ENCODE results near the gene ATF3. TPM values are rescaled to one million over a fixed set of nuclear protein-coding genes. Genes with fewer than 3 reads are reported as not detected.

Gene ATF3
- total and polyA plus RNA-seq, 9 donors, result 7.1 to 59.1 (median 29.5) TPM

DNA sequence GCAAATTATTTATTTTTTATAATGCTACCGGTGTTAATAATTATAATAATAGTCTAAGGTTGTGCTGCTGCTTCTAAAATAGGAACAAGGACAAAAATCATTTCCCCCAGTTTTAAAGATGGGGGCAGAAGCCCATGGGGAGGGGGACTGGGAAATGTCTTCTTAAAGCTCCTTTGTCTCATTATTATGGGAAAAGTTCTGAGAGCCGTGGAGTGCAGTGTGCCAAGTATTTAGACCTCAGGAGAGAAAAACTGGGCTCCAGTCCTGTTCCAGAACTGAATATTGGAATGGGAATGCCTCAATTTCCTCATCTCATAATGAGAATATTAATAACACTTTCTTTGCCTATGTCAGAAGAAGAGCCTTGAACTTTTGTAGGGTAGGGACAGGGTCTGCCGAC is 40.9 kb upstream of the ATF3 start:
- peaks cover 4% of the 10 kb centered on the region for H3K9me3 ChIP-seq (replicated peaks; ENCODE audit: control insufficient read depth, low read depth, low read length)
- no peaks in the 10 kb centered on the region for H3K36me3 ChIP-seq (ENCODE audit: control insufficient read depth, insufficient read depth, low read length)
- H3K4me3 ChIP-seq (ENCODE audit: low read length), result no peak overlapping the region
- H3K27me3 ChIP-seq (ENCODE audit: control insufficient read depth, insufficient read depth, low read length), result no peaks in the 10 kb centered on the region
- DNase-seq, result peak; percentile 45
- H3K27ac ChIP-seq (ENCODE audit: low read length), result peak overlapping the region; percentile 84
- H3K4me1 ChIP-seq (ENCODE audit: control insufficient read depth, insufficient read depth, low read length), result peaks cover 16% of the 10 kb centered on the region
- 80% methylated on average over 1 of the region's 3 CpGs for WGBS (ENCODE audit: insufficient coverage)

DNA sequence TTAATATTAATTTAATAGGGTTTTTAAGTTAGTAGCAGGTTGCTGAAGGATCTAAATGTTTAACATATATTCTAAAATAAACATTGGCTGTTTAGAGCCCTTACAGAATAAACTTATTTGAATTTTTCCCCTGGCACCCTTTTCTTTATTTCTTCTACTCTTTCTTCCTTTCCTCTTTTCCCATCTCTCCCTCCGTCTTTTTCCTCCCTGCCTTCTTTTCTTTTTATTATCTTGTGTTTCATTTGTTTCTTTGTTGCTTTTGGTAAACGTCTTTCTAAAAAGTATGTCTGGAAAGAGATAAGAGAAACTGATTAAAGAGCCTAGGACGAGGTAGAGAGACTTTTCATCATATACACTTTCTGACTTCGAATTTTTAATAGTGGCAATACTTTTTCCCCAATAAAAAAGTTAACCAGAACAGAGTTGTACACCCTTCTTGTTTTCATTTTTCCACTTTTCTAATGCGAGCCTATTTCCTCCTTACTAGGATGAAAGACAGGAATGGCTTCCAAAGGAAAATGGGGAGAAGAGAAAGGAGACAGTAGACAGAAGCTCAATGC is 39.5 kb upstream of the ATF3 start:
- Histone ChIP-seq H3K36me3 (ENCODE audit: control insufficient read depth, insufficient read depth, low read length) (no peaks in the 10 kb centered on the region), H3K27me3 (ENCODE audit: control insufficient read depth, insufficient read depth, low read length) (no peaks in the 10 kb centered on the region), H3K9me3 (replicated peaks; ENCODE audit: control insufficient read depth, low read depth, low read length) (no peaks in the 10 kb centered on the region), H3K4me1 (ENCODE audit: control insufficient read depth, insufficient read depth, low read length) (peaks cover 16% of the 10 kb centered on the region), H3K4me3 (ENCODE audit: low read length) (no peak overlapping the region), H3K27ac (ENCODE audit: low read length) (no peak overlapping the region)
- DNase-seq, result no peak
- WGBS (ENCODE audit: insufficient coverage), result no CpG with 5 or more reads among the region's 5 CpGs

DNA sequence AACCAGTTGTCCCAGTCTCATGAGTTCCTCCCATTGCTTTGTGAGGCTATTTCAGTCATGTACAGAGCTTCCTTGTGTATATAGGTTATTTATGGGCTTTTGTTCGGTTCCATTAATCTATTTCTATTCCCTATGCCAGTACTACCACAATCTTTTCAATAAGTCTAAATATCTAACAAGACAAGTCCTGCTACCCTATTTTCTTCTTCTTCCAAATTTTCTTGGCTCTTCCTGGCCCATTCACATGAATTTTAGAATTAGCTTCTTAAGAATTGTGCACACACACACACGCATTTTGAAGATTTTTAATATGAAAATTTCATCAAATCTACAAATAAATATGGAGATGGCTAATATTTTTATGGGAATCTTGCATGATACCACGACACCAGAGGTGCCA is 33.8 kb upstream of the ATF3 start:
- no peak for DNase-seq
- no CpG with 5 or more reads among the region's 3 CpGs for WGBS (ENCODE audit: insufficient coverage)
- no peak overlapping the region for H3K4me3 ChIP-seq (ENCODE audit: low read length)
- no peak overlapping the region for H3K27ac ChIP-seq (ENCODE audit: low read length)
- H3K36me3 ChIP-seq (ENCODE audit: control insufficient read depth, insufficient read depth, low read length), result no peaks in the 10 kb centered on the region
- H3K4me1 ChIP-seq (ENCODE audit: control insufficient read depth, insufficient read depth, low read length), result no peaks in the 10 kb centered on the region
- H3K27me3 ChIP-seq (ENCODE audit: control insufficient read depth, insufficient read depth, low read length), result no peaks in the 10 kb centered on the region
- H3K9me3 ChIP-seq (replicated peaks; ENCODE audit: control insufficient read depth, low read depth, low read length), result no peaks in the 10 kb centered on the region

DNA sequence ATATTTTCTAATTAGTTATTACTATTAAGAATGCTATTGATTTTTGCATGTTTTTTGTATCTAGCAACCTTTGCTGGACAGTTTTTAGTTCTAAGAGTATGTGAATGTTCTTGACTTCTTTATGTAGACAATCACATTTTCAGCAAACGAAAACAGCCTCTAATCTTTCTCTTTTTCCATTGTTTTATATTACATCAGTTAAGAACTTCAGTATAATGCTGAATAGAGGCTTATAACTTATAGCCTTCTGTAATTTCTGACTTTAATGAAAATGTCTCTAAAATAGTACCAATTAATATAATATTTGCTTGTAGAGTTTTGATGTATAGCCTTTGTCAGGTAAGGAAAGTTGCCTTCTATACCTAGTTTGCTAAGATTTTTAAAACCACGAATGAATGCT is 33.2 kb upstream of the ATF3 start:
- Histone ChIP-seq H3K4me3 (ENCODE audit: low read length) (no peak overlapping the region), H3K4me1 (ENCODE audit: control insufficient read depth, insufficient read depth, low read length) (no peaks in the 10 kb centered on the region), H3K9me3 (replicated peaks; ENCODE audit: control insufficient read depth, low read depth, low read length) (no peaks in the 10 kb centered on the region), H3K27ac (ENCODE audit: low read length) (no peak overlapping the region), H3K27me3 (ENCODE audit: control insufficient read depth, insufficient read depth, low read length) (no peaks in the 10 kb centered on the region), H3K36me3 (ENCODE audit: control insufficient read depth, insufficient read depth, low read length) (no peaks in the 10 kb centered on the region)
- no CpG with 5 or more reads among the region's 2 CpGs for WGBS (ENCODE audit: insufficient coverage)
- DNase-seq, result no peak

DNA sequence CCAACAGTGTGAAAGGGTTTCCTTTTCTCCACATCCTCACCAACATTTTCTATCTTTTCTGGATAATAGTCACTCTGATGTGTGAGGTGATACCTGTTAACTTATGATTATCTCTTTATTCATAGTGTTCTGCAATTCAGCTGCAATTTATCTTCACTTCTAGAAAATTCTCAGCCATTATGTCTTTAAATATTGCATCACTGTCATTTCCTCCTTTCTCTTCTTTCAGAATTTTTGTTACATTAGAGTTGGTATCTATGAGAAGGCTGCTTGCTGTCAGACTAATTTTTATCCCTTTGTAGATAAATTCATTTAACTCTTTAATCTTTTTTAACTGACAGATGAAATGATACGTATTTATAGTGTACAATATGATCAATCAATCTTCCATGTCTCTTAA is 30.5 kb upstream of the ATF3 start:
- Histone ChIP-seq H3K9me3 (replicated peaks; ENCODE audit: control insufficient read depth, low read depth, low read length) (no peaks in the 10 kb centered on the region), H3K27ac (ENCODE audit: low read length) (no peak overlapping the region), H3K36me3 (ENCODE audit: control insufficient read depth, insufficient read depth, low read length) (no peaks in the 10 kb centered on the region), H3K4me3 (ENCODE audit: low read length) (no peak overlapping the region), H3K27me3 (ENCODE audit: control insufficient read depth, insufficient read depth, low read length) (no peaks in the 10 kb centered on the region), H3K4me1 (ENCODE audit: control insufficient read depth, insufficient read depth, low read length) (no peaks in the 10 kb centered on the region)
- no CpG with 5 or more reads among the region's 1 CpG for WGBS (ENCODE audit: insufficient coverage)
- no peak for DNase-seq

DNA sequence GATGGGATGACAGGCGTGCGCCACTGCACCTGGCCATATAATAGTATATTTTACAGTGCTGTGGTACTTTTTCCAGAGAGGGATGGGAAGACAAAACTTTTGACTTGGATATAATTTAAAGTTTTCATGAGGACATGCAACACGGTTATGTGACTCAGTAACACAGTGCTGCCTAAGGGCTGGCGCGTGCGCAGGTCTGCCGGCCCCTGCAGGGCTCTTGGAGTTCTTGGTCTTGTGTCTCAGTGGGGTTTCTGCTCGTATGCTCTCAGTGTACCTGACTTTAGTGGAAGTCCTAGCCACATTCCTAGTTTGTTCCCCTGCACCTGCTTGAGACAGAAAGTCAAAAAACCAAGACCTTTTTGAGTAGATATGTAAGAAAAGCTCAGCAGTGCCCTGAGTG is 27.5 kb upstream of the ATF3 start:
- Histone ChIP-seq H3K4me3 (ENCODE audit: low read length) (no peak overlapping the region), H3K27ac (ENCODE audit: low read length) (no peak overlapping the region)

DNA sequence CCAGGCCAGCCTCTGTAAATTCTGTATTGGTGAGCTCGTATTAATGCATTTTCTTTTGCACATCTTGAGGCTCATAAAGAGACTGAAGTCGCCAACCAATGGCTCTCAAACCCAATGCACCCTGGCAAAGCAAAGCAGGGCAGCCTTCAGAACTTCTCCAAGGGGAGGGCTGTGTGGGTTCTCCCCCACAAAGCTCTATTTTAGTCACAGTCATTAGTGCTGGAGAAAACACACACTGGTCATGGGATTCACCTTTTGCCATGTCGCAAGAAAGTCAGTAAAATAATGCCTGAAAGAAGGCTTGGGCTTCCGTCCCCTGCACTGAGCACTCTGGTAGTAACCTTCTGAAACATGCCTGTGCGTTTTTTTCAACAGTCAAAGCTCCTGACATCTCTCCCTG is 26.3 kb upstream of the ATF3 start:
- DNase-seq, result no peak
- no peaks in the 10 kb centered on the region for H3K4me1 ChIP-seq (ENCODE audit: control insufficient read depth, insufficient read depth, low read length)
- H3K27me3 ChIP-seq (ENCODE audit: control insufficient read depth, insufficient read depth, low read length), result peaks cover 3% of the 10 kb centered on the region
- no peak overlapping the region for H3K27ac ChIP-seq (ENCODE audit: low read length)
- H3K9me3 ChIP-seq (replicated peaks; ENCODE audit: control insufficient read depth, low read depth, low read length), result no peaks in the 10 kb centered on the region
- no peak overlapping the region for H3K4me3 ChIP-seq (ENCODE audit: low read length)
- no peaks in the 10 kb centered on the region for H3K36me3 ChIP-seq (ENCODE audit: control insufficient read depth, insufficient read depth, low read length)
- 75% methylated on average over 1 of the region's 5 CpGs for WGBS (ENCODE audit: insufficient coverage)

More for the DNA sequence above, 27.5 kb upstream of the ATF3 start:
- Histone ChIP-seq H3K27me3 (ENCODE audit: control insufficient read depth, insufficient read depth, low read length) (peaks cover 3% of the 10 kb centered on the region), H3K4me1 (ENCODE audit: control insufficient read depth, insufficient read depth, low read length) (no peaks in the 10 kb centered on the region), H3K36me3 (ENCODE audit: control insufficient read depth, insufficient read depth, low read length) (no peaks in the 10 kb centered on the region), H3K9me3 (replicated peaks; ENCODE audit: control insufficient read depth, low read depth, low read length) (no peaks in the 10 kb centered on the region)
- no peak for DNase-seq
- WGBS (ENCODE audit: insufficient coverage), result 89% methylated on average over 7 of the region's 8 CpGs

DNA sequence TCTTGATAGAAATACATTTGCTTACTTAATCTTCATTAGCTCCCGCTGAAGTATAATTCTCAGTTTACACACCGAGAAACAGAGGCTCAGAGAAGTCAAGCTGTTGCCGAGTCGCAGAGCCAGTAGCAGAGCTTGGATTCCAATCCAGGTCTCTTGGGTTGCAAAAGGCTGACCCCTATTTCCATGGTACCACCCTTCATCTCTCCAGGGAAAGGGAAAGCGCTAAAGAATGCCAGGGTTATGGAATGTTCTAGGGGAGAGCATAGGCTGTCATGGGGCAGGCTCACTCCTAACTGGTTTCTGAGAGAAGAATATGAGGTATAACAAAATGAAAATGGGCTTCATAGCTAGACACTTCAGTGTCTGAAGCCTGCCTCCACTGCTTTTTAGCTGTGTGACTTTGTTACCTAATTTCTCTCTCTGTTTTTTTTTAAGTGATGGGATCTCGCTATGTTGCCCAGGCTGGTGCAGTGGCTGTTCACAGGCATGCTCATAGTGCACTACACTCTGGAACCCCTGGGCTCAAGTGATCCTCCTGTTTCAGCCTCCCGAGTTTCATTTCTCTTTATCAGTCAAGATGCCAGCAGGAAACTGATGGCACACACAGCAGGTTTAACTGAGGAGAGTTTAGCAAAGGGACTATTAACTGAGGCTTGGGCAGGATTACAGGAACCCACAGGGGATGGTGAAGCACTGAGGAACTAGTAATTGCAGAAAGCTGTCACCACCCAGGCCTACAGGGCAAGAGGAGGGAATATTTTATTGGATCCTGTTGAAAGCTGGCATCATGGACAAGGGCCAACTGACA is 25.5 kb upstream of the ATF3 start:
- WGBS (ENCODE audit: insufficient coverage), result no CpG with 5 or more reads among the region's 7 CpGs
- Histone ChIP-seq H3K4me1 (ENCODE audit: control insufficient read depth, insufficient read depth, low read length) (no peaks in the 10 kb centered on the region), H3K27ac (ENCODE audit: low read length) (no peak overlapping the region), H3K4me3 (ENCODE audit: low read length) (no peak overlapping the region), H3K27me3 (ENCODE audit: control insufficient read depth, insufficient read depth, low read length) (peaks cover 6% of the 10 kb centered on the region), H3K36me3 (ENCODE audit: control insufficient read depth, insufficient read depth, low read length) (no peaks in the 10 kb centered on the region), H3K9me3 (replicated peaks; ENCODE audit: control insufficient read depth, low read depth, low read length) (no peaks in the 10 kb centered on the region)
- no peak for DNase-seq

DNA sequence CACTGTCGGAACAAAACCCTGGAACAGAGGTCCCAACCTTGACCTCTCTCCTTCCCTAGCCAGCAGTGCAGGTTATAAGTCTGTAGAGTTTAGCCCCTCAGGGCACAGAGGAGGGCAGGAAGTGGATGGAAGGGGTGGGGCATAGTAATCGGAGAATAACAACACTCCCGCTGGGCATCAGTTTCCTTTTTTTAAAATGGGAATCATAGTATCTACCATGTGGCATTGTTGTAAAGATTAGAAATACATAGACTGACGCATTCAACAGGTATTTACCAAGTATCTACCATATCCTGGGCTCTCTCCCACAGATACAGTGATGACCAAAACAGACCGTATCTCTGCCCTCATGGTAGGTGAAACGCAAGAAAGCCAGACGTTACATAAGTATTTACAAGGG is 24.9 kb upstream of the ATF3 start:
- Histone ChIP-seq H3K36me3 (ENCODE audit: control insufficient read depth, insufficient read depth, low read length) (no peaks in the 10 kb centered on the region), H3K27me3 (ENCODE audit: control insufficient read depth, insufficient read depth, low read length) (peaks cover 10% of the 10 kb centered on the region), H3K4me3 (ENCODE audit: low read length) (no peak overlapping the region), H3K4me1 (ENCODE audit: control insufficient read depth, insufficient read depth, low read length) (no peaks in the 10 kb centered on the region), H3K9me3 (replicated peaks; ENCODE audit: control insufficient read depth, low read depth, low read length) (no peaks in the 10 kb centered on the region), H3K27ac (ENCODE audit: low read length) (no peak overlapping the region)
- no peak for DNase-seq
- WGBS (ENCODE audit: insufficient coverage), result no CpG with 5 or more reads among the region's 7 CpGs

DNA sequence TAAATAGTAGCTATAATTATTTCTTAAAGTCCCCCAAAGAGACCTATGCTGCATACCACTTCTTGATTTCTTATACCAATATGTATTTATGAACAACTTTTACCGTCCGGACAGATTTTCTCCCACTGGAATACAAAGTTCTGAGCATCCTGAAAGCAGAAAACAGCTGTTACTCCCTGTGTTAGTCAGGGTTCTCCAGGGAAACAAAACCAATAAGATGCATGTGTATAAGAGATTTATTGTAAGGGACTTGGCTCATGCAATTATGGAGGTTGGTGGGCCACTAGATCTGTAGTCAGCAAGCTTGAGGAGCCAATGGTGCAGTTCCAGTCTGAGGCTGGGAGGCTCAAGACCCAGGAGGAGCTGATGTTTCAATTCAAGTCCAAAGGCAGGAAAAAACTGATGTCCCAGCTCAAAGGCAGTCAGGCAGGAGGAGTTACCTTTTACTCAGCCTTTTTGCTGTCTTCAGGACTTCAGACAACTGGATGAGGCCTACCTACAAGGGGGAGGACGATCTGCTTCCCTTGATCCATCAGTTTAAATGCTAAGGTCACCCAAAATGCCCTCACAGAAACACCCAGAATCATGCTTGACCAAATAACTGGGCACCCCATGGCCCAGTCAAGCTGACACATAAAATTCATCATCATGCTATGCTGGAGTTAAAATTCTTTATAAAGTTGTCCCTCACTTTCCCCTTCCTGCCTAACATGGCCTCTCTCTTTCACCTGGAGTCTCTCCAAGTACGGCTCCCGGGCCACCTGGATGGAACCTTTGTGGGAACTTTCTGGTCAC is 24.3 kb upstream of the ATF3 start:
- no peak for DNase-seq
- Histone ChIP-seq H3K4me1 (ENCODE audit: control insufficient read depth, insufficient read depth, low read length) (no peaks in the 10 kb centered on the region), H3K27ac (ENCODE audit: low read length) (no peak overlapping the region), H3K36me3 (ENCODE audit: control insufficient read depth, insufficient read depth, low read length) (no peaks in the 10 kb centered on the region), H3K27me3 (ENCODE audit: control insufficient read depth, insufficient read depth, low read length) (peaks cover 10% of the 10 kb centered on the region), H3K4me3 (ENCODE audit: low read length) (no peak overlapping the region), H3K9me3 (replicated peaks; ENCODE audit: control insufficient read depth, low read depth, low read length) (no peaks in the 10 kb centered on the region)
- 67% methylated on average over 3 of the region's 5 CpGs for WGBS (ENCODE audit: insufficient coverage)
